ENCODE data around the gene MAEA.
A peak's percentile ranks its signal among the peaks of the same experiment; 100 is the strongest.

The MAEA gene

DNA sequence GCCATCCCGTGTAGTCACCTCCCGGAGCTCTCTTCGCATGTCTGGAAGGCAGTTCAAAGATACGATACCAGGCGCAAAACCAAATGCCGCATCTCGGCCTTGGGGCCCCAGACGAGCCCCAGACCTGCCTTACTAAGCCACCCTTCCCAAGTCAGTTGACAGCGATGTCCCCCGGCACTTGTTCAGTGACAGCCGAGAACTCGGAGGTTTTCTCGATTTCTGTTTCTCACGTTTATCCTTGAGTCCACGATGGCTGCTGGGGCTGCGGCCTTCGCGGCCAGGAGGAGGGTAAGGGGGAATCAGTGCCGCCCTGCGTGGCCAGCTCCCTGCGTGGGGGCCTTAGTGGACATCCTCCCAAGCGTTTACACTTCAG lies 7.3 kb downstream of the MAEA start:
- no peaks in the 10 kb centered on the region for H3K9me3 ChIP-seq (ENCODE audit: insufficient read depth, low read depth, low read length)
- H3K4me1 ChIP-seq (ENCODE audit: insufficient read depth, low read length), result peaks cover 5% of the 10 kb centered on the region
- no peak overlapping the region for H3K4me3 ChIP-seq (ENCODE audit: low read length)
- peak overlapping the region; percentile 13; the same call in 1 of the 2 replicates for H3K9ac ChIP-seq (ENCODE audit: low read depth, low read length)
- no peaks in the 10 kb centered on the region for H3K27me3 ChIP-seq (ENCODE audit: insufficient read depth, low read length)
- H3K36me3 ChIP-seq (ENCODE audit: insufficient read depth, low read depth, low read length), result peaks cover 34% of the 10 kb centered on the region
- no peak overlapping the region for H3K27ac ChIP-seq (ENCODE audit: low read length)

DNA sequence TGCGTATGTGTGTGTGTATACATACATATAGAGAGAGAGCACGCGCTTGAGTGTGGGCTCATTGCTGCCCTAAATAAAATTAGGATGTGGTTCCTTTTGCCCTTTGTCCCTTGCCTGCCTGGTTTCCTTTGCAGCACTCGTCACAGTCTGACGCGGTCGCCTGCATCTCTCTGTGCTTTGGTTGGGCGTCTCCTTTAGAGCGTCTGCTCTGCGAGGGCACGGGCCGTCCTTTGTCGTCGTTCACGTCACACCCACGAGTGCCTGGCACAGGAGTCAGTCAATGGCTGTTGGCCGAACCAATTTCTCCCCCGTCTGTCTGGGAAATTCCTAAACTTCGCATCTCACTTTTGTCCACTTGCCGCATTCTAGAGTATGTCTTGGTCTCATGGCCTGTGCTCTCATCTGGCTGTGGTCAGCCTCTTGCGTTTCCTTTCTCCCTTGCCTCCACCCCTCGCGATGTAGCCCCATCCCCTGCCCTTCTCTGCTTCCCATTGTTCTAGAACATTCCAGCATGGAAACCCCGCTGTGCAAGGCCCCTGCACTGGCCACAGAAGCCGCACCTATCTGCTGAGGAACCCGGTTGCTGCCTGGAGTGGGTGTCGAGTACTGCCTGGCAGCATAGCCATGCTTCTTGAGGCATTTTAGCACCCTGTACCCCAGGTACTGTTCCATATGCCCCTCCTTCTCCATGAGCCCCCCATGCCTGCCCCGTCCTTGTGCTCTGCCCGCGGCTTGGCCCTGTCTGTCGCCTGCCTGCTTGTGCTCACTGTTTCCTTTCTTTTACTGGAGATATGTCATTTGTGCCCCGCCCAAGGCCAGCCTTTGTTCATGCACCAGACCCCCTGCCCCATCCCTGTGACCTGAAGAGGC lies 8.0 kb downstream of the MAEA start:
- Histone ChIP-seq H3K9me3 (ENCODE audit: insufficient read depth, low read depth, low read length) (no peaks in the 10 kb centered on the region), H3K27me3 (ENCODE audit: insufficient read depth, low read length) (no peaks in the 10 kb centered on the region), H3K27ac (ENCODE audit: low read length) (no peak overlapping the region), H3K4me3 (ENCODE audit: low read length) (no peak overlapping the region), H3K36me3 (ENCODE audit: insufficient read depth, low read depth, low read length) (peaks cover 34% of the 10 kb centered on the region), H3K4me1 (ENCODE audit: insufficient read depth, low read length) (peaks cover 5% of the 10 kb centered on the region), H3K9ac (ENCODE audit: low read depth, low read length) (peak overlapping the region; percentile 13; the same call in 1 of the 2 replicates)

DNA sequence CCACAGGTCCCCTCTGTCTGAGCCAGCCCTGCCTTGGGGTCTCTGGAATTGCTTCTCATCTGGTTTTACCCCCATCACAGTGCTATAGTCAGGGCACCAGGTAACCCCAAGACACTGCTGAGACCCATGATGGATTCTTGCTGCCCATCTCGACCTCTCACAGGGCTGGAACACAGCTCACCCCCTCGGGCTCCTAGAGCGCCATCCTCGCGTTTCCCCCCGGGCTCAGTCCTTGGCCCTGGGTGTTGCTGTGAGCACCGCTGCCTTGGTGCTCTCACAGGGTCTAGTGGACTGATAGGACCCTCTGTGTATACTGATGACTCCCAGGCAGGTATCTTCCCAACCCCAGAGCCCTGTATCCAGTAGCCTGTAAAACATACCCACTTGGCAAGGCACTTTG lies 8.8 kb downstream of the MAEA start:
- Histone ChIP-seq H3K4me3 (ENCODE audit: low read length) (no peak overlapping the region), H3K36me3 (ENCODE audit: insufficient read depth, low read depth, low read length) (peaks cover 34% of the 10 kb centered on the region), H3K9ac (ENCODE audit: low read depth, low read length) (no peak overlapping the region), H3K27ac (ENCODE audit: low read length) (no peak overlapping the region), H3K4me1 (ENCODE audit: insufficient read depth, low read length) (peaks cover 5% of the 10 kb centered on the region), H3K27me3 (ENCODE audit: insufficient read depth, low read length) (no peaks in the 10 kb centered on the region), H3K9me3 (ENCODE audit: insufficient read depth, low read depth, low read length) (no peaks in the 10 kb centered on the region)

DNA sequence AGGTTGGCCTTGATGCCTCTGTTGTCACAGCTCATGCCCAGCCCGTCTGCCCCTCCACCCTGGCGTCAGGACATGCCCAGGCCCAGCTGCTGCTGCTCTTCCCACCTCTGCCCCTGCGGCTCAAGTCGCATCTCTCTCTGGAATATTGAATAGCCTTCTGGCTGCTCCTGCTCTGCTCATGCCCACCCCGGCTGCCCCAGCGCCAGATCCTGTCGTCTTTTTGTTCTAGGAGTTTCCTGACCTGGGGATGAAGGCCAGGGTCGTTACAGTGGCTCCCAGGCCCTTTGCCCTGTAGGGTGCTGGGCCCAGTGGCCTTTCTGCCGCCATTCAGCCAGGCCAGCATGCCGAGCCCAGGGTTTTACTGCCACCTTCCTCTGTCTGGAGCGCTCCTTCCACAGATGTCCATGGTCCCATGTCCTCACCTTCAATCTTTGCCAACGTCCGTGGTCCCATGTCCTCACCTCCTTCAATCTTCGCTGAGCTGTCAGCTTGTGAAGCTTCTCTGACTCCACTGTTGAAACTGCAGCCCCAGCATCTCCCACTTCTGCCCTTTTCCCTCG lies 9.7 kb downstream of the MAEA start:
- H3K9ac ChIP-seq (ENCODE audit: low read depth, low read length), result no peak overlapping the region
- no peaks in the 10 kb centered on the region for H3K9me3 ChIP-seq (ENCODE audit: insufficient read depth, low read depth, low read length)
- H3K4me1 ChIP-seq (ENCODE audit: insufficient read depth, low read length), result peaks cover 5% of the 10 kb centered on the region
- peaks cover 34% of the 10 kb centered on the region for H3K36me3 ChIP-seq (ENCODE audit: insufficient read depth, low read depth, low read length)
- no peaks in the 10 kb centered on the region for H3K27me3 ChIP-seq (ENCODE audit: insufficient read depth, low read length)
- no peak overlapping the region for H3K4me3 ChIP-seq (ENCODE audit: low read length)
- no peak overlapping the region for H3K27ac ChIP-seq (ENCODE audit: low read length)

DNA sequence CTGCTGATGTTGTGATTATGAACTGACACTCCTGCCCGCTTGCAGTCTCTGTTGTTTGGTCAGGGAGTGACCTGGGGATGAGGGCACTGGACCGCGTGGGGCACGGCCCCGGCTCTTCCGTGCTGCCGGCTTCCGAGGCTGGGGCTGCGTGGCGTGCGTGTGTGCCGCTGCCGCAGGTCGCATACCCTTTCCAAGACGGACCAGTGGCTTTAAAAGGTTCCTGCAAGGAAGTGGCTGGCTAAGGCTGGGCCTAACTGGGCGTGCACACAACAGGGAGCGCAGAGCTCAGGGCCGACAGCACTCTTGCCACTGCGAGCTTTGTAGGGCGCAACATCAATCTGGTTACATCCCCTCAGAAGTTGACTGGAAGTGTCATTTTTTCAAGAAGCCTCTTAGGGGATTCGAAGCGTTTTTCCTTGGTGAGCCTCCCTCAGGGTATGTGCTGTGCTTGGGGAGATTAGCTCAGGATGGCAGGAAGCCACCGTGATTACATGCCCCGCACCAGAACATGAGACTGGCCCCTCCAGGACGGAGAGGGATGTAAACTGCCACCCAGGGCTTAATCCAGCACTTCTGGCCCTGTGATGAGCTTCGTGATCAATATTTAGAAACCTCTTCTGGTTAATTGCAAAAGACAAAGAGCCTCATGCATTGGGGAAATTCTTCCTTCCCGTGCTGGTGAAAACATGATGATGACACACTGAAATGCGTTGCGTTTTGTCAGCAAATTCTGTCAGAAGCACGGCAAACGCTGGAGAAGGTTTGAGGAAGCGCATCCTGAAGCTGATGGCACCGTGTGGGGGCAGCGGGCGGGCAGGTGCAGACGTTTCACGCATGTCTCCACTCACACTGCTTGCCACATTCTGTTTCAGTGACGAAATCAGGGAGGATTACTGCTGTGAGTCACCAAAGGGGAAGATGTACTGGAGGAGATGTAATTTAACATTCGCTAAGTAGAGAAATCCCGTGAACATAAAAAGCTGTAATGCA lies 11.1 kb downstream of the MAEA start:
- H3K9me3 ChIP-seq (ENCODE audit: insufficient read depth, low read depth, low read length), result no peaks in the 10 kb centered on the region
- H3K4me3 ChIP-seq (ENCODE audit: low read length), result no peak overlapping the region
- no peak overlapping the region for H3K9ac ChIP-seq (ENCODE audit: low read depth, low read length)
- peaks cover 34% of the 10 kb centered on the region for H3K36me3 ChIP-seq (ENCODE audit: insufficient read depth, low read depth, low read length)
- no peaks in the 10 kb centered on the region for H3K27me3 ChIP-seq (ENCODE audit: insufficient read depth, low read length)
- no peak overlapping the region for H3K27ac ChIP-seq (ENCODE audit: low read length)
- peaks cover 5% of the 10 kb centered on the region for H3K4me1 ChIP-seq (ENCODE audit: insufficient read depth, low read length)

DNA sequence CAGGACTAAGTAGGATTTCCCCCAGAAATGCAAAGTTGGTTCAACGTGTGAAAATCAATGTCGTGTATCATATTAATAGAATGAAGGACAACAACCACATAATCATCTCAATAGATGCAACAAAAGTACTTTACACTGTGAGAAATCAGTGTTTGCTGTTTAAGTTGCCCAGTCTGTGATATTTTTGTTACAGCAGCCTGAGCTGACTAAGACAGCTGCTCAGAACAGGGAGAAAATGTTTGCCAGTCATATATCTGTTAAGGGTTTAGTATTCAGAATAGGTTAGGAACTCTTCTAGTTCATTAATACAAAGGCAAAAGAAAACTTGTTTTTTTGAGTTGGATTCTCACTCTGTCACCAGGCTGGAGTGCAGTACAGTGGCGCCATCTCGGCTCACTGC lies 12.5 kb downstream of the MAEA start:
- Histone ChIP-seq H3K27ac (ENCODE audit: low read length) (no peak overlapping the region), H3K4me1 (ENCODE audit: insufficient read depth, low read length) (peaks cover 5% of the 10 kb centered on the region), H3K36me3 (ENCODE audit: insufficient read depth, low read depth, low read length) (peaks cover 28% of the 10 kb centered on the region), H3K4me3 (ENCODE audit: low read length) (no peak overlapping the region), H3K9ac (ENCODE audit: low read depth, low read length) (no peak overlapping the region), H3K9me3 (ENCODE audit: insufficient read depth, low read depth, low read length) (no peaks in the 10 kb centered on the region), H3K27me3 (ENCODE audit: insufficient read depth, low read length) (no peaks in the 10 kb centered on the region)

DNA sequence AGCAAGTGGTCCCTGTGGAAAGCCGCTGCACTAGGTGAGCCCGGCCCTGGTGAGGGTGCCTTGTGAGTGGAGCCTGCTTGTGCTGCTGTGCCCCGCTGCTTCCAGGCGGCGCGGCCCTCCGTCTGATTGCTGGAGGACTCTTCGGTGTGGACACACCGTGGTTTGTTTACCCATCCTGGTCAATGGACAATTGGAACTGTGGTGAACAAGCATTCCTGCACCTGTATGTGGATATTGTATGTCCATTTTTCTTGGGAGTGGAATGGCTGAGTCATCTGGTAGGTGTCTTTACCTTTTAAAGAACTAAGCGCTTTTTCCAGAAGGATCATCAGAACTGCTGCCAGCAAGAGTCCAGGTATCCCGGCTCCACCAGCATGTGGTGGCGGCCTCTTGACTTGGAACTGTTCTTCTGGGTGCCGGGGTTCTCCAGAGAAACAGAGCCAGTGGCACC lies 15.6 kb downstream of the MAEA start:
- Histone ChIP-seq H3K4me3 (ENCODE audit: low read length) (no peak overlapping the region), H3K27ac (ENCODE audit: low read length) (no peak overlapping the region), H3K9me3 (ENCODE audit: insufficient read depth, low read depth, low read length) (no peaks in the 10 kb centered on the region), H3K4me1 (ENCODE audit: insufficient read depth, low read length) (peaks cover 9% of the 10 kb centered on the region), H3K27me3 (ENCODE audit: insufficient read depth, low read length) (no peaks in the 10 kb centered on the region), H3K36me3 (ENCODE audit: insufficient read depth, low read depth, low read length) (peaks cover 11% of the 10 kb centered on the region), H3K9ac (ENCODE audit: low read depth, low read length) (no peak overlapping the region)

DNA sequence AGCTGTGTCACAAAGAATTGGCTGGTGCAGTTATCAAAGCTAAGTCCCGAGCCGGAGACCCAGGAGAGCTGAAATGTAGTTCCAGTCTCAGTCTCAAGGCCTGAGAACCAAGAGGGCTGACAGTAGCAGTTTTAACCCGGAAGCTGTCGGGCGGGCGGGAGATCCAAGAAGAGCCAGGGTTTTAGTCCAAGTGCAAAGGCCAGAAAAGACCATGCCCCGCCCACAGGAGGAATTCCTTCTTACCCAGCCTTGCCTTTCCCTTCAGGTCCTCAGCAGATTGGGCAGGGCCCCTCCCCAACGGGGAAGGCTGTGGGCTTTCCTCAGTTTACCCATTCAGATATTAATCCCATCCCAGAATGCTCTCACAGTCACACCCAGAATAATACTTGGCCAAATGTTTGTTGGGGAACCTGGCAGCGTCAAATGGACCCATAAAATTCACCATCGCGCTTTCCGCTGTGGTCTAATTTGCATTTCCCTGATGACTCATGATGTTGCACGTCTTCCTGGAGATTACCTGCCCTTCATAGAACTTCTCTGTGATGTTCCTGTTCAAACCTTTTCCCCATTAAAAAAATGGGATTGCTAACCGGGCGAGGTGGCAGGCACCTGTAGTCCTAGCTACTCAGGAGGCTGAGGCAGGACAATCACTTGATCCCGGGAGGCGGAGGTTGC lies 16.2 kb downstream of the MAEA start:
- H3K36me3 ChIP-seq (ENCODE audit: insufficient read depth, low read depth, low read length), result peaks cover 4% of the 10 kb centered on the region
- H3K4me3 ChIP-seq (ENCODE audit: low read length), result no peak overlapping the region
- H3K27ac ChIP-seq (ENCODE audit: low read length), result no peak overlapping the region
- no peaks in the 10 kb centered on the region for H3K9me3 ChIP-seq (ENCODE audit: insufficient read depth, low read depth, low read length)
- H3K4me1 ChIP-seq (ENCODE audit: insufficient read depth, low read length), result peaks cover 9% of the 10 kb centered on the region
- no peaks in the 10 kb centered on the region for H3K27me3 ChIP-seq (ENCODE audit: insufficient read depth, low read length)
- no peak overlapping the region for H3K9ac ChIP-seq (ENCODE audit: low read depth, low read length)

DNA sequence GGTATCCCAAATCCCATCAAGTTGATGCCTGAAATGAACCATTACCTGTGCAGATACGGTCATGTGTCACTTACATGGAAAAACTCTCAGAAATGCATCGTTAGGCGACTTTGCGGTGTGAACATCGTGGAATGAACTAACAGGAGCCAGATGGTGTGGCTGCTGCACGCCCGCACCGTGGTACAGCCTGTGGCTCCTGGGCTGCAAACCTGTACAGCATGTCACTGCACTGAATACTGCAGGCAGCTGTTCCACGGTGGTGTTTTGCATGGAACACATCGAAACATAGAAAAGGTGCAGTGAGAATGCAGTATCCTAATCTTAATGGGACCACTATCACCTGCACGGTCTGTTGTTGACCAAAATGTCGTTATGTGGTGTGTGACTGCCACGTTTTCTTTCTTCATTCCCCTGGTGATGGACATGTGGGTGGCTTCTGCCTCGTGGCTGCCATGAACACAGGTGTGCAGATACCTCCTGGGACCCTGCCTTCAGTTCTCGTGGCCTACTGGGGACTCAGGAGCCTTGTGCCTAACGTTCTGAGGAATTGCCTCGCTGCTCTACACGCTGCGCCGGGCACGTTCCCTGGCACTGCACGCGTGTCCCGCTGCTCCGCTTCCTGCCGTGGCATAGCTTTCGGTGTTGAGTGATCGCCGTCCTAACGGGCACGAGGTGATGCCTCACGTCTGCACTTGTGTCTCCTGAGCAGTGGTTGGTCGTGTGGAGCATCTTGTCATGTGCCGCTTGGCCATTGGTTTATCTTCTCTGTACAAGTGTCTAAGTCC lies 18.5 kb downstream of the MAEA start:
- no peak overlapping the region for H3K27ac ChIP-seq (ENCODE audit: low read length)
- H3K9ac ChIP-seq (ENCODE audit: low read depth, low read length), result peak overlapping the region; percentile 77; the same call in 1 of the 2 replicates

DNA sequence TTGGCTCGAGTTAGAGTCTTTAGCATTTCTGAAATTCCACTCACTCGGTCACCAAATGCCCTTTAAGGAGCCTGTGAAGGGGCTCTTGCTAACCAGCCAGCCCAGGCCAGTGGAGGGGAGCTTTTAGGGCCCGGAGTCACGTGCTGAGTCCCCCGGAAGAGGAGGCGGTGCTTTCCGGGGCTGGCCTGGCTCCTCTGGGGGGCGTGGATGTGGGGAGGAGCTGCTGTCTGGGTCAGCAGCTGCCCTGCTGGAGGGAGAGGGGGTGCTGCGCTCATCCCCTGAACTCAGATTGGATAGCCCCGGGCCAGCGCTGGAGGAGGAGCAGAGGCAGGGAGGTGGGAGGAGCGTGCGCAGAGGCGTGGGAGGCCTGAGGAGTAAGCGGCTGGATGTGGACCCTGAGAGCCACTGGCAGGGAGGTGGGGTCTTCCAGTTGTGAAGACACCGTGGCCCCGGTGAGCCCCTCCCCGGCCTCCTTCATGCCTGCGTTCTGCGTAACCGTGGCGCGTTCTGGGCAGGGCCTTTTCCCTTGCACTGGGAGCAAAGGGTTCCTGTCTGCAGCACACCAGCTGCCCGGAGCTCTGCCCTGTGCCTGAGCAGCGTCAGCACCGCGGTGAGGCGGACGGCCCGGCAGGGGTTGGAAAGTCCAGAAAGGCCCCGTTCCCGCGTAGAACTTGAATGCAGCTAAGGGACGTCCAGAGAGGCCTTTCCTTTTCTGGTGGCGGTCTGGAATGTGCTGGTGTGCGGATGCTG lies 19.7 kb downstream of the MAEA start:
- peaks cover 28% of the 10 kb centered on the region for H3K36me3 ChIP-seq (ENCODE audit: insufficient read depth, low read depth, low read length)
- H3K9ac ChIP-seq (ENCODE audit: low read depth, low read length), result peak overlapping the region; percentile 77; the same call in 1 of the 2 replicates
- peaks cover 9% of the 10 kb centered on the region for H3K4me1 ChIP-seq (ENCODE audit: insufficient read depth, low read length)
- peak overlapping the region; percentile 67 for H3K4me3 ChIP-seq (ENCODE audit: low read length)
- H3K27ac ChIP-seq (ENCODE audit: low read length), result no peak overlapping the region
- H3K27me3 ChIP-seq (ENCODE audit: insufficient read depth, low read length), result no peaks in the 10 kb centered on the region
- H3K9me3 ChIP-seq (ENCODE audit: insufficient read depth, low read depth, low read length), result no peaks in the 10 kb centered on the region

More for the DNA sequence above, 18.5 kb downstream of the MAEA start:
- H3K36me3 ChIP-seq (ENCODE audit: insufficient read depth, low read depth, low read length), result peaks cover 16% of the 10 kb centered on the region
- no peaks in the 10 kb centered on the region for H3K9me3 ChIP-seq (ENCODE audit: insufficient read depth, low read depth, low read length)
- no peaks in the 10 kb centered on the region for H3K27me3 ChIP-seq (ENCODE audit: insufficient read depth, low read length)
- peaks cover 9% of the 10 kb centered on the region for H3K4me1 ChIP-seq (ENCODE audit: insufficient read depth, low read length)
- no peak overlapping the region for H3K4me3 ChIP-seq (ENCODE audit: low read length)

All from iPS-20b (cell line).